HG03442 (cell line): ENCODE measurements around the gene SLC19A1.
"Not testable (repeated sequence)": the region's sequence is repeated elsewhere in the genome, so short reads cannot be mapped to it uniquely, and the experiment has no call there.

Experiments
- ATAC-seq: cut with Tn5 transposase; IDR thresholded peaks from one replicate; pipeline ENCODE4 v1.9.1; 2021; ENCODE audit warnings: mild to moderate bottlenecking, moderate library complexity; ENCODE audit not compliant: unreplicated experiment

The SLC19A1 gene

GRCh38 chr21:45576838-45577737 lies 34.8 kb upstream of the SLC19A1 start:
- no peak for ATAC-seq

GRCh38 chr21:45575993-45576837 lies 34.0 kb upstream of the SLC19A1 start:
- ATAC-seq, result no peak

- no peak for ATAC-seq
Measured at GRCh38 chr21:45575304-45575992, 33.2 kb upstream of the SLC19A1 start.

- ATAC-seq, result no peak
Measured at GRCh38 chr21:45574691-45575090, 32.5 kb upstream of the SLC19A1 start.

DNA sequence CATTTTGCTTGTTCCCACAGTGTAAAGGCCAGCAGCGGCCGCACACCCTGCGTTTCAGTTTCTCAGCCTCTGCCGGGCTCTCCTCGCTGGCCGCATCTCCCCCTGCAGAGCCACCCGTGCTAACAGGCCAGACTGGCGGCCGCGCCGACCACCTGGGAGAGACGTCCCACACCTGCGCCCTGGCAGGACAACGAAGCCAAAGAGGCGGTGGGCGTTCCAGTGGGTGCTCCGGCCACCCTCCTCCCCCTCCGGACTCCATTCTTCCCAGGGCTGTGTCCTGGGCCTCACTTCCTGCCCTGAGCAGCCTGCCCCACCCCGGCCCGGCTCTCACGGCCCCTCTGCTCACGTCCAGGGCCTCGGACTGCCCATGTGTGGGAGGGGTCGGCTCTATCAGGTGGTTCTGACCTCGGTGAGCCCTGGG lies 31.9 kb upstream of the SLC19A1 start:
- no peak for ATAC-seq

GRCh38 chr21:45573452-45574035 lies 31.3 kb upstream of the SLC19A1 start:
- ATAC-seq, result no peak

DNA sequence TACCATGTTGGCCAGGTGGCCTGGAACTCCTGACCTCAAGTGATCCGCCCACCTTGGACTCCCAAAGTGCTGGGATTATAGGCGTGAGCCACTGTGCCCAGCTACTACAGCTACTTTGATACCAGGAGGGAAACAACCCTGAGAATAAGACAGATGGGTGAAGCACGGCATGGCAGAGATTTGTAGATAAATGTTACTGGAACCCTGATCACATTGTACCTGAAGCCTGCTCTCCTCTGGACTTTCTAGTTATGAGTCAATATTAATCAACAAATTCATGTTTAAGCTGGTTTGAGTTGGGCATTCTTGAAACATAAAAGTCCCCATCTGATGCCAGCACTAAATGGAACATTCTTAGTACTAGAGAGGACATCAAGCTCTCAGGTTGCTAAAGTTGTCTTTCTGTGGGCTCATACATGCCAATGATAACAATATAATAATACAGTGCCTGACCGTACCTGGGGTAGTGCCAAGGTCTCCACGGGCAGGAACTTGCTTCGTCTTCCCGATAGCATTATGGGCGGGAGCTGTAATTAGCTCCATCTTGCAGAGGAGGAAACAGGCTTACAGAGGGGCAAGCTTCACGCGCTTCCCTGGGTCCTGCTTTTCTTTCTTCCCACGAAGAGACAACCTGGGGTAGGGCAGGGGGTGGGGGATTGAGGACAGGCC lies 30.7 kb upstream of the SLC19A1 start:
- no peak for ATAC-seq

GRCh38 chr21:45572231-45572630 lies 30.0 kb upstream of the SLC19A1 start:
- no peak for ATAC-seq

- ATAC-seq, result no peak
Measured at GRCh38 chr21:45571641-45572040, 29.4 kb upstream of the SLC19A1 start.

- ATAC-seq, result no peak
Measured at GRCh38 chr21:45570826-45571601, 28.8 kb upstream of the SLC19A1 start.

GRCh38 chr21:45570071-45570470 lies 27.8 kb upstream of the SLC19A1 start:
- ATAC-seq, result no peak

GRCh38 chr21:45568383-45568782 lies 26.1 kb upstream of the SLC19A1 start:
- ATAC-seq, result no peak

DNA sequence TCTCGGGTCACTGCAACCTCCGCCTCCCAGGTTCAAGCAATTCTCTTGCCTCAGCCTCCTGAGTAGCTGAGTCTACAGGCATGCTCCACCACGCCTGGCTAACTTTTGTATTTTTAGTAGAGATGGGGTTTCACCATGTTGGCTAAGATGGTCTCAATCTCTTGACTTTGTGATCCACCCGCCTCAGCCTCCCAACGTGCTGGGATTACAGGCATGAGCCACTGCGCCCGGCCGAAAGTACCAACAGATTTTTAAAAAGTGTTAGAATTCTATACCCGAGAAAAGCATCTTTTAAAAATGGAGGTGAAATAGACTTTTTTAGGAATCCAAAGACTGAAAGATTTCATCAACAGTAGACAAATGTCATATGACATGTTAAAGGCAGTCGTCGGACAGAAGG lies 21.9 kb upstream of the SLC19A1 start:
- ATAC-seq, result not testable (repeated sequence)

GRCh38 chr21:45562965-45563364 lies 20.7 kb upstream of the SLC19A1 start:
- no peak for ATAC-seq

DNA sequence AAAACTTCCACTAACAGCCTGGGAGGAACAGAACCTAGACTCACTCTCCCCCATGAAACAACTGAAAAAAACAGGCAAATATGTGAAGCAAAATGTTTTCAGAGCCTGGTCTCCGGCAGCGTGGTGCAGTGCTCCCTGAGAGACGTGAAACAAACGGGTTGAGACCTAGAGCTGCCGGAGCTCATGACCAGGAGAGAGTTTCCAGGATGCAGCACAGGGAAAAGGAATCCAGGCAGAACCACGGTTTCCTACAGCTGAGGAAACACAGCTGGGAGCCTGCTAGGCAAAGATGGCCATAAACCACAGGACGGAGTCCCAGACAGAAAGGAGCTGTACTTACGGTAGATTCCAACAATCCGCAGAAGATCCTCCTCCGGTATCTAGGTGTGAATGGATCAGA lies 20.2 kb upstream of the SLC19A1 start:
- no peak for ATAC-seq

- ATAC-seq, result not testable (repeated sequence)
Measured at GRCh38 chr21:45561241-45561640, 19.0 kb upstream of the SLC19A1 start.

DNA sequence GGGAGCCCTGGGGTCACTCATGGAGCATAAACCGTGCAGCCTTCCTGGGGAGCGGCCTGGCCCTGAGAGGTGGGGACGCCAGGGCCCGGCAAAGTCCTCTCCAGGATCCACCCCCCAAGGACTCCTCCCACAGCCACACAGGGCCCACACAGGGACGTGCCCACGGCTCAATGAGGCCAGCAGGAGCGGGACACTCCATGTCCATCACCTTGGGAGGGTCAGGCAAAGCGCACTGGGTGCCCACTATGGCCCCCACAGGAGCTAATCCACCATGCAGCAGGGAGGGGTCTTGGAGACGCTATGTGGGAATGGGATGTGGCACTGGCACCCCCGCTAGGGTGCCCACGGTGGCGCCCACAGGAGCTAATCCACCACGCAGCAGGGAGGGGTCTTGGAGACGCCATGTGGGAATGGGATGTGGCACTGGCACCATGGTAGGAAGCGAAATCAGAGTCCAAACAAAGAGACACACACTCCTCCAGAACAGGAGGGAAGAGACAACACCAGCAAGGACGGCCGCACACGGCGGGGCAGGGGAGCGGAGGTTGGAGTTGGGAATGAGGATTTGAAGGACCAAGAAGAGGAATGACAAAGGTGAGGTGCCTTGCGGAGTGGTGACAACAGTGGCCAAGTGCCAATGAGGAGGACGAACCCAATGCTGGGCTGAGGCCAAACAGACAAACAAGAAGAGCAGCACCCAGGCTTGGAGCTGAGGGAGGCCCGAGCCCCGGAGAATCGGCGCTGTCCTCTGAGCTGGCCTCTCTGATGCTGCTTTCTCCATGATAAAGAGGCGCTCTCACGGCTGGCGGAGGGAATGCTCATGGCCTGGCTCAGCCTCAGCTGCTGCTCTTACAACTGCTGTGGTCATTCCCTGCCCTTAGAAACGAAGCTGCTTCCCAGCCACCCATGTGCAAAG lies 18.1 kb upstream of the SLC19A1 start:
- no peak for ATAC-seq
